Peyer's patch (tissue), 4 donors: ENCODE measurements around the gene DPEP1. TPM values are rescaled to one million over a fixed set of nuclear protein-coding genes. Genes with fewer than 3 reads are reported as not detected.
"Not testable (repeated sequence)": the region's sequence is repeated elsewhere in the genome, so short reads cannot be mapped to it uniquely, and the experiment has no call there.

ENCODE experiments used
- DNase-seq, 3 donors: peaks; one replicate each; pipeline ENCODE4 v3.0.0-alpha.2; 2017 to 2019
- H3K27ac ChIP-seq, 4 donors: fragments of 200-600 bp; sonication (generic); one replicate each; pipeline ENCODE4 v1.5.1; 2016 to 2019
- H3K27me3 ChIP-seq, 2 donors: fragments of 200-600 bp; sonication (generic); one replicate each; pipeline ENCODE4 v1.5.1; 2019
- H3K36me3 ChIP-seq, 3 donors: fragments of 200-600 bp; sonication (generic); one replicate each; pipeline ENCODE4 v1.5.1; 2016 to 2019
- H3K4me1 ChIP-seq, 4 donors: fragments of 200-600 bp; sonication (generic); one replicate each; pipeline ENCODE4 v1.5.1; 2016 to 2019
- H3K4me3 ChIP-seq, 4 donors: fragments of 200-600 bp; sonication (generic); 1 replicate in 3 of 4; 2 replicates in 1 of 4; pipeline ENCODE4 v1.5.1; 2016 to 2019; ENCODE audit warnings: mild to moderate bottlenecking in 1 of 4
- H3K9me3 ChIP-seq, 4 donors: fragments of 200-600 bp; sonication (generic); one replicate each; pipeline ENCODE4 v1.5.1; 2016 to 2019; ENCODE audit warnings: mild to moderate bottlenecking in 1 of 4
- CTCF ChIP-seq, 6 experiments: fragments of 450-650 bp in 4 of 6; fragments of 200-600 bp in 2 of 6; sonication (generic) in 1 of 6; IDR thresholded peaks; one replicate each; pipeline ENCODE4 v1.5.1; 2017 to 2019; ENCODE audit warnings: antibody characterized with exemption in 6 of 6, mild to moderate bottlenecking in 3 of 6, moderate library complexity in 1 of 6
- POLR2A ChIP-seq, 2 donors: fragments of 450-650 bp; IDR thresholded peaks; one replicate each; pipeline ENCODE4 v1.5.1; 2017; ENCODE audit warnings: antibody characterized with exemption in 2 of 2, mild to moderate bottlenecking in 2 of 2, moderate library complexity in 2 of 2
- total RNA-seq, 4 donors: library from RNA; depleted of rRNA; stranded (reverse); fragments of >200 nt; gene quantifications; one replicate each; pipeline ENCODE4 v1.1.0, GENCODE V29; 2016

Gene DPEP1
- total RNA-seq, 4 donors from 2014 or later = 272 to 3,324 (median 2,161) TPM

- TF ChIP-seq CTCF (IDR thresholded peaks at IDR 0.05) (no peak), POLR2A (IDR thresholded peaks at IDR 0.05) (peak in 1 of 2 donors; percentile 34)
- H3K27ac ChIP-seq = peak overlapping the region; percentile 85 to 90 (median 90)
- H3K27me3 ChIP-seq = no peaks in the 10 kb centered on the region
- no peaks in the 10 kb centered on the region for H3K9me3 ChIP-seq
- H3K4me1 ChIP-seq = peaks cover 4 to 30% (median 11%) of the 10 kb centered on the region in 4 donors
- peaks cover 0 to 16% (median 0%) of the 10 kb centered on the region in 3 donors for H3K36me3 ChIP-seq
- DNase-seq = no peak
- peak overlapping the region; percentile 85 to 99 (median 91) for H3K4me3 ChIP-seq
These were observed 44.9 kb downstream of the DPEP1 start for GRCh38 chr16:89658221-89658879.

GRCh38 chr16:89660146-89660545 is 46.7 kb downstream of the DPEP1 start:
- H3K27ac ChIP-seq = no peak overlapping the region
- peaks cover 0 to 9% (median 0%) of the 10 kb centered on the region in 3 donors for H3K36me3 ChIP-seq
- H3K4me3 ChIP-seq = no peak overlapping the region
- no peaks in the 10 kb centered on the region for H3K27me3 ChIP-seq
- DNase-seq = no peak
- TF ChIP-seq CTCF (IDR thresholded peaks at IDR 0.05) (no peak), POLR2A (IDR thresholded peaks at IDR 0.05) (no peak)
- no peaks in the 10 kb centered on the region for H3K9me3 ChIP-seq
- peaks cover 4 to 27% (median 11%) of the 10 kb centered on the region in 4 donors for H3K4me1 ChIP-seq

GRCh38 chr16:89661215-89661614 is 47.8 kb downstream of the DPEP1 start:
- H3K36me3 ChIP-seq = peaks cover 0 to 9% (median 0%) of the 10 kb centered on the region in 3 donors
- no peak for DNase-seq
- no peaks in the 10 kb centered on the region for H3K9me3 ChIP-seq
- H3K27me3 ChIP-seq = no peaks in the 10 kb centered on the region
- no peak overlapping the region for H3K4me3 ChIP-seq
- peaks cover 4 to 19% (median 10%) of the 10 kb centered on the region in 4 donors for H3K4me1 ChIP-seq
- no peak overlapping the region for H3K27ac ChIP-seq
- TF ChIP-seq POLR2A (IDR thresholded peaks at IDR 0.05) (no peak), CTCF (IDR thresholded peaks at IDR 0.05) (no peak)

- not testable (repeated sequence) for H3K4me3 ChIP-seq, H3K36me3 ChIP-seq, H3K4me1 ChIP-seq, DNase-seq, H3K27ac ChIP-seq, H3K9me3 ChIP-seq, H3K27me3 ChIP-seq
These were observed 50.8 kb downstream of the DPEP1 start for GRCh38 chr16:89664238-89664637.

- TF ChIP-seq CTCF (IDR thresholded peaks at IDR 0.05) = peak in 2 of 6 experiments; percentile 10 to 16
- not testable (repeated sequence) for H3K9me3 ChIP-seq, H3K4me3 ChIP-seq, H3K36me3 ChIP-seq, H3K27ac ChIP-seq, DNase-seq, H3K27me3 ChIP-seq
- H3K4me1 ChIP-seq = peaks cover 0 to 13% (median 0%) of the 10 kb centered on the region in 4 donors
These were observed 53.6 kb downstream of the DPEP1 start for GRCh38 chr16:89667000-89667399.

- no peak for TF ChIP-seq POLR2A (IDR thresholded peaks at IDR 0.05)
- no peak for DNase-seq
- Histone ChIP-seq H3K9me3 (no peaks in the 10 kb centered on the region), H3K4me3 (no peak overlapping the region), H3K4me1 (peaks cover 0 to 13% (median 0%) of the 10 kb centered on the region in 4 donors), H3K27me3 (no peaks in the 10 kb centered on the region), H3K36me3 (peaks cover 0 to 5% (median 0%) of the 10 kb centered on the region in 3 donors), H3K27ac (peak overlapping the region in 3 of 4 donors; percentile 40 to 89 (median 79))
These were observed 54.2 kb downstream of the DPEP1 start for GRCh38 chr16:89667633-89668032.
